HCT116 (cell line): ENCODE measurements around the gene NOC4L. TPM values are rescaled to one million over a fixed set of nuclear protein-coding genes. Genes with fewer than 3 reads are reported as not detected.

ENCODE experiments used
- ATAC-seq: fragments of 200-7000 bp; cut with Tn5 transposase; 2 replicates; pipeline ENCODE4 v1.9.1; 2020; ENCODE audit warnings: mild to moderate bottlenecking, moderate library complexity
- BruUV-seq: library from RNA; stranded (reverse); fragments of 400-500 nt; replicated peaks from 2 replicates; lab custom pipeline; 2021; lab: Mats Ljungman, UMichigan
- CTCF ChIA-PET: fragments of 300-600 bp; sonication (Branson Sonifier 250); formaldehyde crosslinking; loops from one replicate; lab custom pipeline; 2021; ENCODE audit warnings: antibody characterized with exemption; lab: Charles Lee
- POLR2A ChIA-PET: fragments of 300-600, 350-600 bp; sonication (Branson Sonifier 250); formaldehyde crosslinking; loops from one replicate; lab custom pipeline; 2021; ENCODE audit warnings: antibody characterized with exemption; lab: Charles Lee
- RAD21 ChIA-PET, 2 experiments: fragments of 300-600 bp; sonication (Branson Sonifier 250); formaldehyde crosslinking; loops; one replicate each; lab custom pipeline; 2023; ENCODE audit warnings: low total read pairs in 2 of 2; ENCODE audit not compliant: uncharacterized antibody in 2 of 2, unreplicated experiment in 2 of 2, low non-redundant PET in 1 of 2; lab: Charles Lee
- DNase-seq: peaks from one replicate; pipeline ENCODE4 v3.0.0-alpha.2; 2010; ENCODE audit warnings: low read depth, low spot score
- H2AFZ ChIP-seq: fragments of 200-600 bp; shearing (Covaris generic), sonication (generic); 2 replicates; pipeline ENCODE4 v1.6.1; 2017; ENCODE audit warnings: low read depth, mixed run types, mixed read lengths, antibody characterized with exemption, low read length; ENCODE audit not compliant: poor library complexity, severe bottlenecking
- H3K27ac ChIP-seq: 2 replicates; pipeline ENCODE4 v1.5.1; 2012; ENCODE audit warnings: low read depth, low read length
- H3K27me3 ChIP-seq: fragments of 200-600 bp; sonication (generic); 2 replicates; pipeline ENCODE4 v1.6.1; 2016; ENCODE audit warnings: mixed run types, low read length, mixed read lengths; ENCODE audit not compliant: insufficient read depth
- H3K36me3 ChIP-seq, 2 experiments: fragments of 200-500 bp in 1 of 2; fragments of 200-600 bp in 1 of 2; sonication (Bioruptor generic) in 1 of 2; sonication (generic) in 1 of 2; 2 replicates each; pipeline versions ENCODE4 v1.5.1 to v1.6.1; 2014 to 2016; ENCODE audit warnings: low read length in 2 of 2, inconsistent platforms in 1 of 2, mixed read lengths in 1 of 2, mixed run types in 1 of 2; ENCODE audit not compliant: insufficient read depth in 2 of 2, control insufficient read depth in 1 of 2
- H3K4me1 ChIP-seq, 2 experiments: fragments of 200-600 bp in 1 of 2; sonication (generic) in 1 of 2; 2 replicates each; pipeline versions ENCODE4 v1.5.1 to v1.6.1; 2012 to 2017; ENCODE audit warnings: low read length in 2 of 2, inconsistent platforms in 1 of 2, mild to moderate bottlenecking in 1 of 2, mixed read lengths in 1 of 2, mixed run types in 1 of 2, moderate library complexity in 1 of 2; ENCODE audit not compliant: insufficient read depth in 2 of 2, control insufficient read depth in 1 of 2
- H3K4me2 ChIP-seq: fragments of 200-600 bp; sonication (generic); 2 replicates; pipeline ENCODE4 v1.6.1; 2017; ENCODE audit warnings: mixed run types, low read length, mixed read lengths
- H3K4me3 ChIP-seq, 2 experiments: fragments of 200-600 bp in 1 of 2; sonication (generic) in 1 of 2; replicated peaks in 1 of 2; 2 replicates each; pipeline ENCODE4 v1.5.1; 2011 to 2016; ENCODE audit warnings: low read length in 2 of 2, control low read depth in 1 of 2, low read depth in 1 of 2, mild to moderate bottlenecking in 1 of 2, mixed read lengths in 1 of 2, mixed run types in 1 of 2
- H3K79me2 ChIP-seq: fragments of 200-600 bp; sonication (generic); 2 replicates; pipeline ENCODE4 v1.6.1; 2017; ENCODE audit warnings: mild to moderate bottlenecking, mixed run types, low read length, moderate library complexity, mixed read lengths; ENCODE audit not compliant: insufficient read depth
- H3K9ac ChIP-seq: fragments of 200-600 bp; sonication (generic); 2 replicates; pipeline ENCODE4 v1.6.1; 2016; ENCODE audit warnings: low read length, mixed read lengths
- H3K9me2 ChIP-seq: fragments of 200-600 bp; sonication (generic), shearing (Covaris generic); 2 replicates; pipeline ENCODE4 v1.6.1; 2017; ENCODE audit warnings: mixed run types, mild to moderate bottlenecking, moderate library complexity; ENCODE audit not compliant: insufficient read depth
- H3K9me3 ChIP-seq, 2 experiments: fragments of 200-500 bp in 1 of 2; fragments of 200-600 bp in 1 of 2; sonication (Bioruptor generic) in 1 of 2; sonication (generic) in 1 of 2; 2 replicates each; pipeline ENCODE4 v1.6.1; 2014 to 2017; ENCODE audit warnings: low read length in 2 of 2, mixed read lengths in 2 of 2, inconsistent platforms in 1 of 2, low read depth in 1 of 2, mild to moderate bottlenecking in 1 of 2, mixed run types in 1 of 2, moderate library complexity in 1 of 2; ENCODE audit not compliant: control insufficient read depth in 1 of 2, insufficient read depth in 1 of 2
- H4K20me1 ChIP-seq: fragments of 200-600 bp; sonication (generic), shearing (Covaris generic); 2 replicates; pipeline ENCODE4 v1.6.1; 2017; ENCODE audit warnings: mixed run types, mild to moderate bottlenecking, moderate library complexity; ENCODE audit not compliant: insufficient read depth
- CEBPB ChIP-seq: IDR thresholded peaks from 2 replicates; pipeline ENCODE4 v1.6.1; 2012; ENCODE audit warnings: low read depth
- EGR1 ChIP-seq: IDR thresholded peaks from 2 replicates; pipeline ENCODE4 v1.6.1; 2012; ENCODE audit warnings: low read depth
- ELF1 ChIP-seq: IDR thresholded peaks from 2 replicates; pipeline ENCODE4 v1.6.1; 2012; ENCODE audit warnings: low read depth, borderline replicate concordance
- EZH2phosphoT487 ChIP-seq: fragments of 200-600 bp; IDR thresholded peaks from 2 replicates; pipeline ENCODE4 v1.6.1; 2018; ENCODE audit warnings: antibody characterized with exemption, borderline replicate concordance
- FOSL1 ChIP-seq: IDR thresholded peaks from 2 replicates; pipeline ENCODE4 v1.6.1; 2012; ENCODE audit warnings: low read depth
- JUND ChIP-seq: IDR thresholded peaks from 2 replicates; pipeline ENCODE4 v1.6.1; 2012
- POLR2A ChIP-seq: IDR thresholded peaks from 2 replicates; pipeline ENCODE4 v1.7.0; 2011; ENCODE audit warnings: borderline replicate concordance; ENCODE audit not compliant: insufficient read depth, insufficient read length; ENCODE audit errors: extremely low read depth
- RAD21 ChIP-seq: IDR thresholded peaks from 2 replicates; pipeline ENCODE4 v1.6.1; 2012; ENCODE audit warnings: low read depth, mild to moderate bottlenecking
- SIN3A ChIP-seq: IDR thresholded peaks from 2 replicates; pipeline ENCODE4 v1.6.1; 2012; ENCODE audit warnings: low read depth
- SP1 ChIP-seq: IDR thresholded peaks from 2 replicates; pipeline ENCODE4 v1.6.1; 2012; ENCODE audit warnings: low read depth
- SRF ChIP-seq: IDR thresholded peaks from 2 replicates; pipeline ENCODE4 v1.6.1; 2012; ENCODE audit warnings: low read depth
- TCF7L2 ChIP-seq: IDR thresholded peaks from 2 replicates; pipeline ENCODE4 v1.7.0; 2011; ENCODE audit warnings: borderline replicate concordance, inconsistent platforms; ENCODE audit not compliant: insufficient read depth, insufficient read length; ENCODE audit errors: extremely low read depth
- ZFX ChIP-seq: fragments of 450-650 bp; IDR thresholded peaks from 2 replicates; pipeline ENCODE4 v1.6.1; 2017
- intact Hi-C: fragments of 100-400 bp; cut with micrococcal nuclease; formaldehyde crosslinking; loops from 2 replicates; pipeline ENCODE4 v1.10.0; 2022
- total RNA-seq: library from RNA; stranded (reverse); gene quantifications from one replicate; pipeline ENCODE4 v1.2.1, GENCODE V29; 2021; ENCODE audit not compliant: unreplicated experiment
- TF ChIP-seq, protein P1 (sequence below), 3 experiments: fragments of 200-600 bp in 1 of 3; sonication (generic) in 1 of 3; IDR thresholded peaks in 2 of 3; conservative IDR thresholded peaks in 1 of 3; 2 replicates each; pipeline ENCODE4 v1.5.1; 2012 to 2017; ENCODE audit warnings: low read depth in 2 of 3, low read length in 2 of 3, antibody characterized with exemption in 1 of 3, borderline replicate concordance in 1 of 3, control low read depth in 1 of 3, mild to moderate bottlenecking in 1 of 3, mixed read lengths in 1 of 3, mixed run types in 1 of 3, moderate library complexity in 1 of 3; ENCODE audit not compliant: insufficient read depth in 1 of 3
- TF ChIP-seq, protein P2 (sequence below): IDR thresholded peaks from 2 replicates; pipeline ENCODE4 v1.6.1; 2012
- TF ChIP-seq, protein P3 (sequence below): IDR thresholded peaks from 2 replicates; pipeline ENCODE4 v1.6.1; 2012

The NOC4L gene
- total RNA-seq, 1 experiment from 2014 or later: 47.6 TPM

DNA sequence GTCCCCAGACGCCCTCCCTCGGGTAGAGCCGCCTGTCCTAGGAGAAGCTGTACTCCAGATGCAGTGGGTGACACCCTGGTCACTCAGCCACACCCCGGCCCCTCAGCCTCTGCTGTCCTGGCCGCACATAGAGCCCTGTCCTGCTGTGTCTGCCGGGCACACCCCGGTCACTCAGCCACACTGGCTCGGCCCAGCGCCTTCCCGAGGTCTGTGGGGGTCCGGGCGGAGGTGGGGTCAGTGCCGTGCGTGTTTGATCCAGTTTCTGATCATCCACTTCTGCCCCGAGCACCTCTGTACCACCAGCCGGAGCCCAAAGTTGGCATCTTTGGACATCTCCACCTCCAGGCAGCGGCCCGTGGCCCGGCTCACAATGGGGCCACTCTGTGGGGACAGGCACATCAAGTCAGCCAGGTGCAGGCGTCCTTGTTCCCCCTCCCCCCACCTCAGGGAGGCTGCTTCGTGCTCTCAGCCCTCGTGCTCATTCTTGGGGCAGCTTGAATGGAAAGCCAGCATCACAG, 52.7 kb downstream of the NOC4L start:
- no TSS peak for BruUV-seq
- intact Hi-C loops: no loop called here
- no peaks in the 10 kb centered on the region for H3K27me3 ChIP-seq
- no peak for DNase-seq
- no peak overlapping the region for H2AFZ ChIP-seq
- H3K9me3 ChIP-seq: peaks cover 9 to 18% of the 10 kb centered on the region in 2 experiments; a peak in 2 of 4 replicates
- ChIA-PET POLR2A (no interaction called here), CTCF (no interaction called here), RAD21 (no interaction called here)
- no peaks in the 10 kb centered on the region for H3K36me3 ChIP-seq
- no peak overlapping the region for H3K27ac ChIP-seq
- H3K9me2 ChIP-seq: no peaks in the 10 kb centered on the region
- no peaks in the 10 kb centered on the region for H3K79me2 ChIP-seq
- H3K4me3 ChIP-seq: no peak overlapping the region
- no peaks in the 10 kb centered on the region for H4K20me1 ChIP-seq
- ATAC-seq: no peak
- no peak overlapping the region for H3K4me2 ChIP-seq
- no peak overlapping the region for H3K9ac ChIP-seq
- TF ChIP-seq, protein P1, sequence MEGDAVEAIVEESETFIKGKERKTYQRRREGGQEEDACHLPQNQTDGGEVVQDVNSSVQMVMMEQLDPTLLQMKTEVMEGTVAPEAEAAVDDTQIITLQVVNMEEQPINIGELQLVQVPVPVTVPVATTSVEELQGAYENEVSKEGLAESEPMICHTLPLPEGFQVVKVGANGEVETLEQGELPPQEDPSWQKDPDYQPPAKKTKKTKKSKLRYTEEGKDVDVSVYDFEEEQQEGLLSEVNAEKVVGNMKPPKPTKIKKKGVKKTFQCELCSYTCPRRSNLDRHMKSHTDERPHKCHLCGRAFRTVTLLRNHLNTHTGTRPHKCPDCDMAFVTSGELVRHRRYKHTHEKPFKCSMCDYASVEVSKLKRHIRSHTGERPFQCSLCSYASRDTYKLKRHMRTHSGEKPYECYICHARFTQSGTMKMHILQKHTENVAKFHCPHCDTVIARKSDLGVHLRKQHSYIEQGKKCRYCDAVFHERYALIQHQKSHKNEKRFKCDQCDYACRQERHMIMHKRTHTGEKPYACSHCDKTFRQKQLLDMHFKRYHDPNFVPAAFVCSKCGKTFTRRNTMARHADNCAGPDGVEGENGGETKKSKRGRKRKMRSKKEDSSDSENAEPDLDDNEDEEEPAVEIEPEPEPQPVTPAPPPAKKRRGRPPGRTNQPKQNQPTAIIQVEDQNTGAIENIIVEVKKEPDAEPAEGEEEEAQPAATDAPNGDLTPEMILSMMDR (IDR thresholded peaks at IDR 0.05 in 2 of 3, conservative IDR thresholded peaks at IDR 0.05 in 1 of 3; ENCODE audit: borderline replicate concordance in 1 of 3, insufficient read depth in 1 of 3, low read depth in 2 of 3, low read length in 2 of 3): no peak
- TF ChIP-seq SRF (no peak), CEBPB (no peak), JUND (no peak), EGR1 (no peak), SP1 (no peak), ZFX (no peak), RAD21 (no peak), POLR2A (no peak), FOSL1 (no peak), EZH2phosphoT487 (no peak), ELF1 (no peak), TCF7L2 (no peak), SIN3A (no peak)
- TF ChIP-seq, protein P2, sequence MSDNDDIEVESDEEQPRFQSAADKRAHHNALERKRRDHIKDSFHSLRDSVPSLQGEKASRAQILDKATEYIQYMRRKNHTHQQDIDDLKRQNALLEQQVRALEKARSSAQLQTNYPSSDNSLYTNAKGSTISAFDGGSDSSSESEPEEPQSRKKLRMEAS: no peak
- TF ChIP-seq, protein P3, sequence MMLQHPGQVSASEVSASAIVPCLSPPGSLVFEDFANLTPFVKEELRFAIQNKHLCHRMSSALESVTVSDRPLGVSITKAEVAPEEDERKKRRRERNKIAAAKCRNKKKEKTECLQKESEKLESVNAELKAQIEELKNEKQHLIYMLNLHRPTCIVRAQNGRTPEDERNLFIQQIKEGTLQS: no peak
- no peaks in the 10 kb centered on the region for H3K4me1 ChIP-seq
